Activated T-cell treated with anti-CD3 and anti-CD28 coated beads for 24 hours (primary cell): Measurements from ENCODE around the gene ATXN10.

Experiments
- DNase-seq: peaks from one replicate; pipeline ENCODE4 v3.0.0-alpha.2; 2020; ENCODE audit warnings: low read depth

The ATXN10 gene

GRCh38 chr22:45758603-45759002 lies 87.0 kb downstream of the ATXN10 start:
- no peak for DNase-seq

DNA sequence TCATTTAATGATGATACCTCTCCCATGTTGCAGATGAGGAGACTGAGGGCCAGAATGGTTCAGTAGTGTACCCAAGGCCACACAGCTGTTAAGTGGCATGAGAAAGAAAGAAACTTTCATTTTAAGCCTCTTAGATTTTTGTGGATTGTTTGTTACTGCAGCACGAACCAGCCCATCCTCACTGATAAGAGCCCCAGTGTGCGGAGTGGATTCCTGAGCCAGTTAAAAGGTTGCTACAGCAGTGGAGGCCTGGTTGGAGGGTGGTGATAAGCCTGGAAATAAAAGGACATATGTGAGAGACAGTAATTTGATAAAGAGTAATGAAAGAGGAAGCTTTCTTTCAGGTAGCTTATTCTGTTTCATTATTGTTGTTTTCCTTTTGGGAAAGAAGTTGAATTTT lies 89.0 kb downstream of the ATXN10 start:
- no peak for DNase-seq

GRCh38 chr22:45762545-45763235 lies 91.1 kb downstream of the ATXN10 start:
- DNase-seq: no peak

DNA sequence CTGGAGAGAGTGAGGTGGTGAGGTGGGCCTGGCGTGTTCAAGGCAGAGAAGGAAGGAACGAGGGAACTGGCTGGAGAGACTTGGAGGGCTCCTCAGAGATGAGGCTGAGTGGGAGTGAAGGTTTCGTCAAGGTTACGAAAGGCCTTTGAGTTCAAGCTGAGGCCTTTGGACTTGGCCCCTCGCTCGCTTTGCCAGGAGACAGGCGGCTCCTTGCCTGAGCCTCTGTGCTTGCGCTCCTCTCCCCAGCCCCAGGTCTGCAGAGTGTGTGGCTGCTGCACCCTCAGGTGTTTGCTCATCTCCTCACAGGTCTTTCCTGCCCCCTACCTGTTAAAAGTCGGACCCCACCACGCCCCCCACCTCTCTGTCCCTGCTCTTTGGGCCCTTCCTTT lies 91.6 kb downstream of the ATXN10 start:
- no peak for DNase-seq

GRCh38 chr22:45768490-45768889 lies 96.9 kb downstream of the ATXN10 start:
- no peak for DNase-seq

DNA sequence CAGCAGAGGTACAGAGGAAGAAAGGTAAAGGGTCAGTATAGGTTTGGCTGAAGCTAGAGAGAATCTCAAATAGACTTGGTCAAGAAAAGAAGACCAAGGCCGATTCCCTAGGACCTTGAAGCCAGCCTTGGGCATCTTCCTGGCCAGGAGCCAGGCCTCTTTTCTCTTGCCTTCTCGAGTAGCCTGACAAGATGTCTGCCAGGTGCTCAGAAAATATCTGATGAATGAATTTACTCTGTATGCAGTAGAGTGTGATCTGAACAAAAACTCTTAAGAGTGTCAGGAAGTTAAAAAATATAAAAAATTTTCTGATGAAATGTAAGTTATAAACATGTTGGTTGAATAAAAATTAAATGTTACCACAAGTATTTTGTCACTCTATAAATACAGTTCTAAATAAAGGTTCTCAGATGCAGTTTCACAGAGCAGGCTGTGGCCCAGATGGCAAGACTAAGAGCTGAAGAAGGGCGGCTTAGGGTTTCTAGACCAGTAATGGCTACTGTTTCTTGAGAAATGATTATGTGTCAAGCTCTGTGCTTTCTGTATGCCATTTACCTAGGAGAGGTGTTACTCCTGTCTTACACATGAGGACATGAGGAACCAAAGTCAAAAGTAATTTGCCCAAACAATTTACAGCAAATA lies 98.1 kb downstream of the ATXN10 start:
- no peak for DNase-seq

- DNase-seq: no peak
Observed at GRCh38 chr22:45770506-45770905, 98.9 kb downstream of the ATXN10 start.

GRCh38 chr22:45771057-45771456 lies 99.4 kb downstream of the ATXN10 start:
- no peak for DNase-seq

- DNase-seq: no peak
Observed at GRCh38 chr22:45771711-45772110, 100.1 kb downstream of the ATXN10 start.

DNA sequence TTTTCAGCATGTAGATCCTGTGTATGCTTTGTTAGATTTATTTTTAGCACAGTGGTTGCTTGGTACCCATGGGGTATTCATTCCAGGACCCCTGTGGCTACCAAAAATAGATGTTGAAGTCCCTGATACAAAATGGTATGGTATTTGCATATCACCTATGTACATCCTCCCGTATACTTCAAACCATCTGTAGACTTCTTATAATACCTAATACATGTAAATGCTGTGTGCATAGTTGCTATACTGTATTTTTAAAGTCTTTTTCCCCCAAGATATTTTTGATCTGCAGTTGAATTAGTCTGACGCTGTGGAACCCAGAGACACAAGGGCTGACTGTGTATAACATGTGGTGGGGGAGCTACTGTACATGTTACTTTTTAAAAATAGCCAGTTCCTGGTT lies 101.1 kb downstream of the ATXN10 start:
- no peak for DNase-seq

DNA sequence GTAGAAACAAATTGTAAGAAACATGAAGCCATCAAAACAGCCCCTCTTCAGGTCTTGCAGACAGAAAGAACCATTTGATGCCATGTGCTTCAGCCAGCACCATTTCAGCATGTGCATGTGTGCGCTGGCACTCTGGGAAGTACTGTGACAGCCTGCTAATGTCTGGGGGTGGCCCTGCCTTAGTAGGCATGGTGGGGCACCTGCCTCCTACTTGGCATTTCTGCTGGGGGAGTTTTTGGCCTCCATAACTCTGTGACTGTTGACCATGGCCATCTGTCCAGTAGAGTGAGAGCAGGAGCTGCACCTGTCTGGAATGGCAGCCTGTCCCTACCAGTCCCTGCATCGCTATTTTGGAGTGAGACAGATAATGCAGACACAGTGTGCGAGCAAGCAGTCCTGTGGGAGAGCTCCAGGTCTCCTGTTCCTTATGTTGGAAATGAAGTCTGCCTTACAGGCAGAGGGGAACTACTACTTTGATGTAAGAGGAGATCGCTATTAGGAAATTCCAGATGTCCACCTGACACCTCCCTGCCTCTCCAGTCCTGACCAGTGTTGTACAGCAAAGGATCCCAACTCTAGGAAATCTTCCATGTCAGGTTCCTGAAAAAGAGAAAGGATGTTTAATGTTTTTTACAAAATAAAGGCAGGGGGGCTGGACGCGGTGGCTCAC lies 102.5 kb downstream of the ATXN10 start:
- no peak for DNase-seq

- DNase-seq: no peak
Observed at GRCh38 chr22:45775062-45775461, 103.4 kb downstream of the ATXN10 start.

- no peak for DNase-seq
Observed at GRCh38 chr22:45775569-45776312, 104.1 kb downstream of the ATXN10 start.

- no peak for DNase-seq
Observed at GRCh38 chr22:45776313-45776585, 104.6 kb downstream of the ATXN10 start.

- DNase-seq: no peak
Observed at GRCh38 chr22:45777046-45777851, 105.6 kb downstream of the ATXN10 start.

DNA sequence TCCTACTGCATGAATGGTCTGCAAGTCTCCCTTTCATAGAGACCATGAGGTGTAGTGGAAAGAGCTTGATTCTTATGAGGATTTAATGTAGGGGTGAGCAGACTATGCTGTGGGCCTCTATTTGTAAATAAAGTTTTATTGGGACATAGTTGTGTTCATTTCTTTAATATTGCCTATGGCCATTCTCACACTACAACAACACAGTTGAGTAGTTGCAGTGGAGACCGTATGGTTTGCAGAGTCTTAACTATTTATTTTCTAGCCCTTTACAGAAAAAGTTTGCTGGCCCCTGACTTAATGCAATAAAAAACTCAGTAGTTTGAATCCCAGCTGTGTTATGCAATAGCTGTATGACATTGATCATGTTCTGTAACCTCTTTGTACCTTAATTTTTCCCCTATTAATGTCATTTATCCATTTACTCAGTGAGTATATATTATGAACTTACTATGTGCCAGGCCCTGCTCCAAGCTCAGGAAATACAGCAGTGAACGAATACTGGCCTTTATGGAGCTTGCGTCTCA lies 106.3 kb downstream of the ATXN10 start:
- DNase-seq: no peak

DNA sequence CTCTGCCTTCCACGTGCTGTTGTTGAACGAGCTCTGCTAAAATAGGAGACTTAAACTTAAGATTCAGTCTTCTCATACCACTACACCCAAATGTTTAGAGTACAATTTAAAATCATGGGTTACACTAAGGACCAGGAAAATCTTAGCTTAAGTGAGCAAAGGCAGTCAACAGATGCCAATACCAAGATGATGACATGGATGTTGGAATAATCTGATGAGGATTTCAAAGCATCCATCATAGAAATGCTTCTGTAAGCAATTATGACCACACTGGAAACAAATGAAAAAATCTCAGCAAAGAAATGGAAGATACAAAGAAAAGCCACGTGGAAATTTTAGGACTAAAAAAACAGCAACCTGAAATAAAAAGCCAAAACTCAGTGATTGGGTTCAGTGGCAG lies 109.8 kb downstream of the ATXN10 start:
- DNase-seq: no peak

- no peak for DNase-seq
Observed at GRCh38 chr22:45781966-45782365, 110.3 kb downstream of the ATXN10 start.

DNA sequence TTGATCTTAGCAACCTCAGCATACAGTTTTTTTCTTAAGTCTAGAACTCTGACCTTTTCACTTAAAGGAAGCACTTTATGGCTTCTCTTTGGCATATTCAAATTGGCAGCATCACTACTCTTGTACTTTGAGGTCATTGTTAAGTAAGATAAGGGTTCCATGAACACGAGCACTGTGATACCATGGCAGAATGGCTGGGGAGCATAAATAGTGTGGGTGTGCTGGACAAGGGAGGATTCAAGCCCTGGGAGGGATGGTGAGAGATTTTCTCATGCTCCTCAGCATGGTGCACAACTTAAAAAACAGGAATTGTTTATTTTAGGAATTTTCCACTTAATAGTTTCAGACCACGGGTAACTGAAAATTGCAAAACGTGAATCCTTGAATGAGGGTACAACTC lies 111.4 kb downstream of the ATXN10 start:
- DNase-seq: no peak

- no peak for DNase-seq
Observed at GRCh38 chr22:45783690-45784089, 112.1 kb downstream of the ATXN10 start.

DNA sequence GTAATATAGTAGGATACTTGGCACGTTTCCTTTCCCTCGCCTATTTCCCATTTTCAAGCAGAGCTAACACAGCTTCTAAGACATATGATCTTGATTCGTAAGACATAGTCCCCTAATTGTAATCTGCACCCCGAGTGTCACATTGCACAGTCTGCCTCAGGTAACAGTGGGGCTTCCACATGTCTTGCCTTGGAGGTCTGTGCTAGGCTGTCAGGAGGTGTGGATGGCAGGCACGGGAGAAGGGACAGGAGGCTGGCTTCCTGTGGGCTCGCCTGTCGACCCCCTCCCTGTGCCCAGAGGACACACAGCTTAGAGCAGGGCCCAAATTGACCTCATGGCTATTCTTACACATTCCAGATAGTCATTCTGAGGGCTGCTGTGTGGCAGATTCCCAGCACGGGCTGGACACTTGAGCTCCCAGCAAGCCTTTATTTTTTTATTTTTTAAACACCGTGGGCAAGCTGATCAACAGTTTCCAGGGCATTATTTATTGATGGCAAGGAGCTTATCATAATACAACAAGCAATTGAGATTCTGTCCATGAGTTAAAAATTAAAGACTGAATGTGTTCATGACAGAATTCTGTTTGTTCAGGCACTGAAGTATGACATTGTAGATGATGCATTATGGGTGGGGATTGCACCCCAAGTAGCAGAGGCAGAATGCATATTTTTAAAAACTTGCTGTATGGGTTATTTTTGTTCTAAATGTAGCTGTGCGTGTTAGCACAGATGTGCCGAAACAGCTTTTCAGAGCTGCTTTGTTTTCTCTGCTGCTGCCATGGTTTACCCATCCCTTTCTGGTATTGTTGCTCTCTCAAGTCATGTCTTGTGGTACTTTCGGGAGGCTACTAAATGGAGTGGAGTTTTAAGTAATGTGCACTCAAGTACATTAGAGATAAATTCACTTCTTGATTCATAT lies 113.0 kb downstream of the ATXN10 start:
- no peak for DNase-seq
